ENCODE data around the gene NNT.

The NNT gene

GRCh38 chr5:43639566-43639965, 36.6 kb downstream of the NNT start:
- Histone ChIP-seq H3K4me3 (ENCODE audit: low read length, poor library complexity, severe bottlenecking) (no peak overlapping the region), H3K9me2 (replicated peaks; ENCODE audit: low read depth, low read length) (no peaks in the 10 kb centered on the region), H3K9ac (ENCODE audit: low read depth, low read length, poor library complexity, severe bottlenecking) (no peak overlapping the region), H3K36me3 (ENCODE audit: insufficient read depth, low read length) (peaks cover 70% of the 10 kb centered on the region), H3K9me3 (ENCODE audit: insufficient read depth, low read depth, low read length) (no peaks in the 10 kb centered on the region), H3K4me1 (ENCODE audit: insufficient read depth, low read length, poor library complexity, severe bottlenecking) (peaks cover 10% of the 10 kb centered on the region), H3K4me2 (ENCODE audit: low read depth, low read length, poor library complexity, severe bottlenecking) (no peak overlapping the region), H3F3A (ENCODE audit: low read depth) (no peaks in the 10 kb centered on the region), H3K79me2 (ENCODE audit: insufficient read depth, low read length) (peaks cover 32% of the 10 kb centered on the region), H2AFZ (ENCODE audit: low read length) (no peak overlapping the region), H4K20me1 (ENCODE audit: insufficient read depth, low read length, poor library complexity, severe bottlenecking) (peaks cover 4% of the 10 kb centered on the region), H3K27me3 (ENCODE audit: insufficient read depth, low read length, poor library complexity, severe bottlenecking) (no peaks in the 10 kb centered on the region)
- TF ChIP-seq EZH2phosphoT487 (IDR thresholded peaks at IDR 0.05; ENCODE audit: borderline replicate concordance), result no peak
- TF ChIP-seq, protein P1, sequence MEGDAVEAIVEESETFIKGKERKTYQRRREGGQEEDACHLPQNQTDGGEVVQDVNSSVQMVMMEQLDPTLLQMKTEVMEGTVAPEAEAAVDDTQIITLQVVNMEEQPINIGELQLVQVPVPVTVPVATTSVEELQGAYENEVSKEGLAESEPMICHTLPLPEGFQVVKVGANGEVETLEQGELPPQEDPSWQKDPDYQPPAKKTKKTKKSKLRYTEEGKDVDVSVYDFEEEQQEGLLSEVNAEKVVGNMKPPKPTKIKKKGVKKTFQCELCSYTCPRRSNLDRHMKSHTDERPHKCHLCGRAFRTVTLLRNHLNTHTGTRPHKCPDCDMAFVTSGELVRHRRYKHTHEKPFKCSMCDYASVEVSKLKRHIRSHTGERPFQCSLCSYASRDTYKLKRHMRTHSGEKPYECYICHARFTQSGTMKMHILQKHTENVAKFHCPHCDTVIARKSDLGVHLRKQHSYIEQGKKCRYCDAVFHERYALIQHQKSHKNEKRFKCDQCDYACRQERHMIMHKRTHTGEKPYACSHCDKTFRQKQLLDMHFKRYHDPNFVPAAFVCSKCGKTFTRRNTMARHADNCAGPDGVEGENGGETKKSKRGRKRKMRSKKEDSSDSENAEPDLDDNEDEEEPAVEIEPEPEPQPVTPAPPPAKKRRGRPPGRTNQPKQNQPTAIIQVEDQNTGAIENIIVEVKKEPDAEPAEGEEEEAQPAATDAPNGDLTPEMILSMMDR (conservative IDR thresholded peaks at IDR 0.05; ENCODE audit: low read length), result no peak

DNA sequence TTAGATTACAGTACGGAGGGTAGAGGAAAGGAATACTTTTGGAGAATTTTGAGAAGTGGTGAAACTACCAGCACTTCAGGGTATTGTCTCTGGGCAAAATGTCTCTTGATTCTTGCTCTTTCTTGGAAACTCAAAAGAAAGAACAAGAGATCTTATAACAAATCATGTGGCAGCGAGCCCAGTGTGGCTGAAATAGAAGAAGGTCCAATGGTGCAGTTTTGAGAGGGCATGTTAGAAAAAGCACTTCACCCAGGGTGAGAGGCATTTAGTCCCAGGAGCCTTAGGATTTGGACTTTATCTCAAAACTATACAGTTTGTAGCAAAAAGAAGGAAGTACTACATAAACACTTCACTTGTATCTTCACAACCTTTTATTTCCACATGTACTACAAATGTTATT, 39.4 kb downstream of the NNT start:
- H3K36me3 ChIP-seq (ENCODE audit: insufficient read depth, low read length), result peaks cover 73% of the 10 kb centered on the region
- H3K79me2 ChIP-seq (ENCODE audit: insufficient read depth, low read length), result 0 out of 2 replicates have a peak, but pooled peaks cover 19% of the 10 kb centered on the region
- TF ChIP-seq, protein P1 (conservative IDR thresholded peaks at IDR 0.05; ENCODE audit: low read length), result no peak
- no peak for TF ChIP-seq EZH2phosphoT487 (IDR thresholded peaks at IDR 0.05; ENCODE audit: borderline replicate concordance)
- no peaks in the 10 kb centered on the region for H3K9me2 ChIP-seq (replicated peaks; ENCODE audit: low read depth, low read length)
- no peaks in the 10 kb centered on the region for H3K27me3 ChIP-seq (ENCODE audit: insufficient read depth, low read length, poor library complexity, severe bottlenecking)
- H3K4me2 ChIP-seq (ENCODE audit: low read depth, low read length, poor library complexity, severe bottlenecking), result no peak overlapping the region
- H3K9ac ChIP-seq (ENCODE audit: low read depth, low read length, poor library complexity, severe bottlenecking), result no peak overlapping the region
- no peak overlapping the region for H2AFZ ChIP-seq (ENCODE audit: low read length)
- H3K4me1 ChIP-seq (ENCODE audit: insufficient read depth, low read length, poor library complexity, severe bottlenecking), result no peaks in the 10 kb centered on the region
- H3K9me3 ChIP-seq (ENCODE audit: insufficient read depth, low read depth, low read length), result no peaks in the 10 kb centered on the region
- H3F3A ChIP-seq (ENCODE audit: low read depth), result no peaks in the 10 kb centered on the region
- H4K20me1 ChIP-seq (ENCODE audit: insufficient read depth, low read length, poor library complexity, severe bottlenecking), result no peaks in the 10 kb centered on the region
- H3K4me3 ChIP-seq (ENCODE audit: low read length, poor library complexity, severe bottlenecking), result no peak overlapping the region

DNA sequence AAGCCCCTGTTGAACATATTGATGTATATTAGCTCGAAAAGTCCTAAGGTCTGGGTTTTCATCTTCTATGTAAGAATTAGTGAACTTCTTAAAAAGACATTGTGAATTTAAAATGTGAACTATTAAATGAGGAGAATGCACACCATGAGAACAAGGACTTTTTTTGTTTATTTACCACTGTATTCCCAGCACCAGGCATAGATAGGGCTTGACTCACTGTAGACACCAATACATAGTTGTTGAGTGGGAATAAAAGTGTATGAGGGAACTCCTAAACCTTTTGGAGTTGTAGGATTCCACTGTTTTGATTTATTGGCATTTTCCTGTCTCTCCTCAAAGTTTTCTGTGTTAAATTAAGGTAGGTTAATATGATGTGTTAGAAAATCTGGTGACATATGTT, 40.3 kb downstream of the NNT start:
- no peaks in the 10 kb centered on the region for H3K9me3 ChIP-seq (ENCODE audit: insufficient read depth, low read depth, low read length)
- H3K9me2 ChIP-seq (replicated peaks; ENCODE audit: low read depth, low read length), result no peaks in the 10 kb centered on the region
- no peaks in the 10 kb centered on the region for H3F3A ChIP-seq (ENCODE audit: low read depth)
- no peak for TF ChIP-seq EZH2phosphoT487 (IDR thresholded peaks at IDR 0.05; ENCODE audit: borderline replicate concordance)
- no peak overlapping the region for H3K4me3 ChIP-seq (ENCODE audit: low read length, poor library complexity, severe bottlenecking)
- H3K9ac ChIP-seq (ENCODE audit: low read depth, low read length, poor library complexity, severe bottlenecking), result no peak overlapping the region
- 0 out of 2 replicates have a peak, but pooled peaks cover 19% of the 10 kb centered on the region for H3K79me2 ChIP-seq (ENCODE audit: insufficient read depth, low read length)
- no peak overlapping the region for H3K4me2 ChIP-seq (ENCODE audit: low read depth, low read length, poor library complexity, severe bottlenecking)
- H3K4me1 ChIP-seq (ENCODE audit: insufficient read depth, low read length, poor library complexity, severe bottlenecking), result no peaks in the 10 kb centered on the region
- H2AFZ ChIP-seq (ENCODE audit: low read length), result no peak overlapping the region
- H3K36me3 ChIP-seq (ENCODE audit: insufficient read depth, low read length), result peaks cover 73% of the 10 kb centered on the region
- no peaks in the 10 kb centered on the region for H4K20me1 ChIP-seq (ENCODE audit: insufficient read depth, low read length, poor library complexity, severe bottlenecking)
- H3K27me3 ChIP-seq (ENCODE audit: insufficient read depth, low read length, poor library complexity, severe bottlenecking), result no peaks in the 10 kb centered on the region

DNA sequence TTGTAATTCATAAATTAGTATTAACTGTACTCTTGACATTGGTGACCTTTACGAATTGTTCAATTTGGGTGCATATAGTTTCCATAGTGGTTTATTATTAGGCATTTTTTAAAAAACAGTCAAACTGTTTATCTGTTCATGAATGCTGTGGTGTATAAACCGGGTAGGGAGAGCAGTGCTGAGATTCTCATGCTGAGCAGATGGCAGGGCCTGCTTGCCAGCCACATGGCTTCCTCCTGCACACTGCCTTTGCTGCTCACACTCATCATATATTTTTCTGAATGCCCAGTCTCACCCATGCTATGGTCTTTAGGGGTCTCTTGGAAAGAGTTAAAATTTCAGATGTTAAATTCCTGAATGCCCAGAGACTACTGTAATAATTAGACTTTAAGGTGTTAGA, 40.8 kb downstream of the NNT start:
- no peaks in the 10 kb centered on the region for H3K4me1 ChIP-seq (ENCODE audit: insufficient read depth, low read length, poor library complexity, severe bottlenecking)
- no peaks in the 10 kb centered on the region for H4K20me1 ChIP-seq (ENCODE audit: insufficient read depth, low read length, poor library complexity, severe bottlenecking)
- no peak overlapping the region for H3K4me3 ChIP-seq (ENCODE audit: low read length, poor library complexity, severe bottlenecking)
- H3K9me3 ChIP-seq (ENCODE audit: insufficient read depth, low read depth, low read length), result no peaks in the 10 kb centered on the region
- H3K4me2 ChIP-seq (ENCODE audit: low read depth, low read length, poor library complexity, severe bottlenecking), result no peak overlapping the region
- no peaks in the 10 kb centered on the region for H3K27me3 ChIP-seq (ENCODE audit: insufficient read depth, low read length, poor library complexity, severe bottlenecking)
- TF ChIP-seq, protein P1 (conservative IDR thresholded peaks at IDR 0.05; ENCODE audit: low read length), result no peak
- no peak for TF ChIP-seq EZH2phosphoT487 (IDR thresholded peaks at IDR 0.05; ENCODE audit: borderline replicate concordance)
- H3F3A ChIP-seq (ENCODE audit: low read depth), result no peaks in the 10 kb centered on the region
- no peaks in the 10 kb centered on the region for H3K9me2 ChIP-seq (replicated peaks; ENCODE audit: low read depth, low read length)
- no peak overlapping the region for H2AFZ ChIP-seq (ENCODE audit: low read length)
- H3K36me3 ChIP-seq (ENCODE audit: insufficient read depth, low read length), result peaks cover 76% of the 10 kb centered on the region
- 0 out of 2 replicates have a peak, but pooled peaks cover 19% of the 10 kb centered on the region for H3K79me2 ChIP-seq (ENCODE audit: insufficient read depth, low read length)
- no peak overlapping the region for H3K9ac ChIP-seq (ENCODE audit: low read depth, low read length, poor library complexity, severe bottlenecking)

Data from Loucy (cell line).